ENCODE measurements around the gene RAB4B.
"Not testable (repeated sequence)": the region's sequence is repeated elsewhere in the genome, so short reads cannot be mapped to it uniquely, and the experiment has no call there.

GRCh38 chr19:40843653-40844052 is 65.6 kb downstream of the RAB4B start:
- TF ChIP-seq CTCF, EP300, POLR2AphosphoS5 (IDR thresholded peaks at IDR 0.05): not testable (repeated sequence)
